ENCODE data around the gene NRP1.

DNA sequence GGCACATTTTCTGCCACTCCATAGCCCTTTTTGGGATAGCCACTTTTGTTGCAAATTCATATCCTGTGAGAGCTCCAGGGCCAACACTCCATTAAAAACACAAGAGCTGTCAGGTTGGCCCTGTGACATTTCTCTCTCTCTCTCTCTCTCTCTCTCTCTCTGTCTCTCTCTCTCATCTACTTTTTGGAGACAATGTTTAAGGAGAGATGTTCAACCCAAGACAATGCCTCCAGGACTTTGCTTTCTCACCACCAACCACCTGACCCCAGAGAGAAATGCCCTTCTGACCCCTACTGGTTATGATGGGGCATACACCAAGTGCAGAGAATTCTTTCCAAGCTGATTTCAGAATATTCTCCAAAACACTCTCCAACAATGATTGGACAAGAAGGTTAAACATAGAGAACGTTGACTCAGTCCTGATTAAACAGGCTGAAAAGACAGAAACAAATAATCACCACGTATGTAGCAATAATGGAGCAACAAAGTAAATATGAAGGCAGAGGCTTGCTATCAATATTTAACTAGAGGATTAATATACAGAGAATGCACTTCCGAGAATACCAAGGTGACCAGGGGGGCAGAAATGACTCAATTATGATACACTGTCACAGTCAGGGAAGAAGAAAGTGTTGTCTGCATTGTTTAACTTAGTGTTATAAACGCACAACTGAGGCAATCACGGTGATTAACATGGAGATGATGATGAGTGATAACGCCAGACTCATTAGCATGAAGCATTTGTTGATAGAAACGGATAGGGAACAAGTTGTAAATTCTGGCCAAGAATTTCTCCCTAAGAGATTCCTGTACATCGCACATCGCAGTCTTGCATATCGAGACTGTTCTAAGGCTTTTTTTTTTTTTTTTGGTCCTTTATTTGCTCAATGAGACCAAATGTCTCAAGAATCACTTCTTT is 178.5 kb downstream of the NRP1 start:
- TF ChIP-seq, protein P1, sequence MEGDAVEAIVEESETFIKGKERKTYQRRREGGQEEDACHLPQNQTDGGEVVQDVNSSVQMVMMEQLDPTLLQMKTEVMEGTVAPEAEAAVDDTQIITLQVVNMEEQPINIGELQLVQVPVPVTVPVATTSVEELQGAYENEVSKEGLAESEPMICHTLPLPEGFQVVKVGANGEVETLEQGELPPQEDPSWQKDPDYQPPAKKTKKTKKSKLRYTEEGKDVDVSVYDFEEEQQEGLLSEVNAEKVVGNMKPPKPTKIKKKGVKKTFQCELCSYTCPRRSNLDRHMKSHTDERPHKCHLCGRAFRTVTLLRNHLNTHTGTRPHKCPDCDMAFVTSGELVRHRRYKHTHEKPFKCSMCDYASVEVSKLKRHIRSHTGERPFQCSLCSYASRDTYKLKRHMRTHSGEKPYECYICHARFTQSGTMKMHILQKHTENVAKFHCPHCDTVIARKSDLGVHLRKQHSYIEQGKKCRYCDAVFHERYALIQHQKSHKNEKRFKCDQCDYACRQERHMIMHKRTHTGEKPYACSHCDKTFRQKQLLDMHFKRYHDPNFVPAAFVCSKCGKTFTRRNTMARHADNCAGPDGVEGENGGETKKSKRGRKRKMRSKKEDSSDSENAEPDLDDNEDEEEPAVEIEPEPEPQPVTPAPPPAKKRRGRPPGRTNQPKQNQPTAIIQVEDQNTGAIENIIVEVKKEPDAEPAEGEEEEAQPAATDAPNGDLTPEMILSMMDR (IDR thresholded peaks at IDR 0.05): no peak
- TF ChIP-seq POLR2A (IDR thresholded peaks at IDR 0.05): no peak
